CD14-positive monocyte (primary cell): ENCODE measurements around the gene RCBTB1. TPM values are rescaled to one million over a fixed set of nuclear protein-coding genes. Genes with fewer than 3 reads are reported as not detected.

ENCODE experiments used
- DNase-seq, 3 donors: peaks; one replicate each; pipeline ENCODE4 v3.0.0-alpha.2; 2011 to 2022
- H2AFZ ChIP-seq: 2 replicates; pipeline ENCODE4 v1.6.0; 2012; ENCODE audit warnings: mild to moderate bottlenecking, low read depth, low read length, inconsistent platforms; ENCODE audit not compliant: insufficient read depth, poor library complexity, severe bottlenecking
- H3K27ac ChIP-seq, 2 donors: 1 replicate in 1 of 2; 2 replicates in 1 of 2; pipeline ENCODE4 v1.5.1; 2012 to 2013; ENCODE audit warnings: low read length in 2 of 2, control low read depth in 1 of 2, inconsistent platforms in 1 of 2, low read depth in 1 of 2, mild to moderate bottlenecking in 1 of 2
- H3K27me3 ChIP-seq, 2 donors: one replicate each; pipeline versions ENCODE4 v1.6.0 to v1.6.1; 2011 to 2013; ENCODE audit warnings: low read length in 2 of 2; ENCODE audit not compliant: control insufficient read depth in 2 of 2, insufficient read depth in 2 of 2
- H3K36me3 ChIP-seq, 2 donors: replicated peaks in 1 of 2; 1 replicate in 1 of 2; 2 replicates in 1 of 2; pipeline versions ENCODE4 v1.5.1 to v1.6.1; 2012 to 2013; ENCODE audit warnings: low read length in 2 of 2, control low read depth in 1 of 2, inconsistent platforms in 1 of 2, mild to moderate bottlenecking in 1 of 2; ENCODE audit not compliant: insufficient read depth in 2 of 2, control insufficient read depth in 1 of 2
- H3K4me1 ChIP-seq, 2 donors: 1 replicate in 1 of 2; 2 replicates in 1 of 2; pipeline versions ENCODE4 v1.5.1 to v1.6.1; 2012 to 2013; ENCODE audit warnings: low read length in 2 of 2, control low read depth in 1 of 2, inconsistent platforms in 1 of 2, mild to moderate bottlenecking in 1 of 2, moderate library complexity in 1 of 2; ENCODE audit not compliant: insufficient read depth in 2 of 2, control insufficient read depth in 1 of 2
- H3K4me2 ChIP-seq: replicated peaks from 2 replicates; pipeline ENCODE3; 2012; ENCODE audit warnings: low read length, moderate library complexity, mild to moderate bottlenecking; ENCODE audit not compliant: poor library complexity, severe bottlenecking; ENCODE audit errors: extremely low read depth
- H3K4me3 ChIP-seq, 3 experiments: fragments of 200-600 bp in 1 of 3; sonication (generic) in 1 of 3; replicated peaks in 1 of 3; 1 replicate in 2 of 3; 2 replicates in 1 of 3; pipeline ENCODE4 v1.5.1; 2011 to 2013; ENCODE audit warnings: low read length in 3 of 3, mild to moderate bottlenecking in 3 of 3, control low read depth in 2 of 3, low read depth in 2 of 3, inconsistent platforms in 1 of 3, moderate library complexity in 1 of 3
- H3K79me2 ChIP-seq: 2 replicates; pipeline ENCODE4 v1.6.0; 2012; ENCODE audit warnings: mild to moderate bottlenecking, control low read depth, inconsistent platforms, low read length, moderate library complexity; ENCODE audit not compliant: insufficient read depth
- H3K9ac ChIP-seq: 2 replicates; pipeline ENCODE4 v1.6.0; 2017; ENCODE audit warnings: low read length, mild to moderate bottlenecking; ENCODE audit not compliant: insufficient read depth, poor library complexity, severe bottlenecking
- H3K9me3 ChIP-seq, 2 donors: replicated peaks in 1 of 2; 1 replicate in 1 of 2; 2 replicates in 1 of 2; pipeline versions ENCODE4 v1.5.1 to v1.6.1; 2012 to 2013; ENCODE audit warnings: low read length in 2 of 2, control low read depth in 1 of 2; ENCODE audit not compliant: control insufficient read depth in 1 of 2, insufficient read depth in 1 of 2
- H4K20me1 ChIP-seq: 2 replicates; pipeline ENCODE4 v1.6.0; 2012; ENCODE audit warnings: mild to moderate bottlenecking, low read length, control low read depth, moderate library complexity; ENCODE audit not compliant: insufficient read depth
- H3K27ac Mint-ChIP-seq, 7 donors: one replicate each; pipeline ENCODE4 v1.8.0; 2020; ENCODE audit warnings: mild to moderate bottlenecking in 7 of 7, mixed read lengths in 7 of 7, moderate library complexity in 6 of 7, inconsistent platforms in 2 of 7
- H3K27me3 Mint-ChIP-seq, 3 donors: one replicate each; pipeline ENCODE4 v1.8.0; 2021 to 2022; ENCODE audit warnings: low read depth in 3 of 3, mild to moderate bottlenecking in 3 of 3, mixed read lengths in 3 of 3, moderate library complexity in 3 of 3, inconsistent platforms in 1 of 3
- H3K36me3 Mint-ChIP-seq, 2 donors: one replicate each; pipeline ENCODE4 v1.8.0; 2020; ENCODE audit warnings: mixed read lengths in 2 of 2, inconsistent platforms in 1 of 2, mild to moderate bottlenecking in 1 of 2
- H3K4me1 Mint-ChIP-seq: one replicate; pipeline ENCODE4 v1.8.0; 2020; ENCODE audit warnings: mild to moderate bottlenecking, mixed read lengths
- H3K4me3 Mint-ChIP-seq, 2 donors: one replicate each; pipeline ENCODE4 v1.8.0; 2020; ENCODE audit warnings: mild to moderate bottlenecking in 2 of 2, mixed read lengths in 2 of 2, moderate library complexity in 1 of 2
- H3K9me3 Mint-ChIP-seq, 7 donors: one replicate each; pipeline ENCODE4 v1.8.0; 2020 to 2022; ENCODE audit warnings: mixed read lengths in 7 of 7, mild to moderate bottlenecking in 6 of 7, moderate library complexity in 6 of 7, inconsistent platforms in 2 of 7
- CTCF ChIP-seq: fragments of 200-600 bp; IDR thresholded peaks from one replicate; pipeline ENCODE4 v1.8.0; 2022; ENCODE audit warnings: antibody characterized with exemption, mild to moderate bottlenecking
- WGBS: methylation state at CpG from one replicate; pipeline ENCODE4 v1.1.5; 2013; ENCODE audit warnings: missing lambda C conversion rate; ENCODE audit not compliant: insufficient coverage; 5-methylcytosine and 5-hydroxymethylcytosine counted together
- intact Hi-C, 2 donors: fragments of 100-400 bp; cut with micrococcal nuclease; formaldehyde crosslinking; loops; one replicate each; pipeline versions ENCODE4 v1.15.0 to v1.15.1; 2023
- polyA plus RNA-seq, 3 donors: library from polyadenylated mRNA; depleted of rRNA in 1 of 3; unstranded in 2 of 3; stranded (reverse) in 1 of 3; fragments of 300-500 nt in 2 of 3; fragments of >200 nt in 1 of 3; fragmentation: Illumina TruSeq in 2 of 3; gene quantifications; 1 replicate in 2 of 3; 2 replicates in 1 of 3; pipeline ENCODE4 v1.2.3, GENCODE V29; 2012 to 2021

Gene RCBTB1
- polyA plus RNA-seq, 3 donors = 9.8 to 19.4 (median 13.2) TPM

- H3K27me3 ChIP-seq = no peaks in the 10 kb centered on the region
- no peak overlapping the region for H3K27ac Mint-ChIP-seq
Observed at GRCh38 chr13:49554387-49554786, 31.0 kb downstream of the RCBTB1 start.

GRCh38 chr13:49553888-49554287 lies 31.5 kb downstream of the RCBTB1 start:
- Mint-ChIP-seq H3K4me1 (peaks cover 8% of the 10 kb centered on the region), H3K4me3 (no peak overlapping the region), H3K9me3 (no peaks in the 10 kb centered on the region), H3K36me3 (peaks cover 57 to 58% of the 10 kb centered on the region in 2 donors), H3K27me3 (peaks cover 0 to 3% (median 0%) of the 10 kb centered on the region in 3 donors), H3K27ac (no peak overlapping the region)
- no peak overlapping the region for H3K27ac ChIP-seq
- no peaks in the 10 kb centered on the region for H4K20me1 ChIP-seq
- no peak overlapping the region for H2AFZ ChIP-seq
- H3K9ac ChIP-seq = no peak overlapping the region
- H3K4me2 ChIP-seq = no peak overlapping the region
- H3K4me1 ChIP-seq = peaks cover 13 to 16% of the 10 kb centered on the region in 2 donors
- no peak overlapping the region for H3K4me3 ChIP-seq
- no peak for DNase-seq
- intact Hi-C loops = no loop called here
- no peaks in the 10 kb centered on the region for H3K27me3 ChIP-seq
- peaks cover 0 to under 1% of the 10 kb centered on the region in 2 donors for H3K9me3 ChIP-seq
- TF ChIP-seq CTCF = no peak
- H3K79me2 ChIP-seq = no peaks in the 10 kb centered on the region
- WGBS = no CpG with 5 or more reads among the region's 2 CpGs
- peaks cover 42 to 65% of the 10 kb centered on the region in 2 donors for H3K36me3 ChIP-seq

More at GRCh38 chr13:49554387-49554786, 31.0 kb downstream of the RCBTB1 start:
- Histone ChIP-seq H3K27ac (no peak overlapping the region), H3K36me3 (peaks cover 46 to 65% of the 10 kb centered on the region in 2 donors), H3K9ac (no peak overlapping the region), H2AFZ (no peak overlapping the region), H3K4me1 (peaks cover 13 to 16% of the 10 kb centered on the region in 2 donors), H3K4me2 (no peak overlapping the region), H3K4me3 (no peak overlapping the region), H3K79me2 (no peaks in the 10 kb centered on the region), H4K20me1 (no peaks in the 10 kb centered on the region), H3K9me3 (peaks cover 0 to 4% of the 10 kb centered on the region in 2 donors)
- peaks cover 0 to 3% (median 2%) of the 10 kb centered on the region in 7 donors for H3K9me3 Mint-ChIP-seq
- DNase-seq = no peak
- WGBS = 86% methylated on average over 10 of the region's 11 CpGs
- intact Hi-C loops = no loop called here
- H3K36me3 Mint-ChIP-seq = peaks cover 57% of the 10 kb centered on the region in 2 donors
- peaks cover 8% of the 10 kb centered on the region for H3K4me1 Mint-ChIP-seq
- no peak overlapping the region for H3K4me3 Mint-ChIP-seq
- no peak for TF ChIP-seq CTCF
- H3K27me3 Mint-ChIP-seq = peaks cover 0 to 3% (median 0%) of the 10 kb centered on the region in 3 donors
